ENCODE data around the gene RBPMS2.

The RBPMS2 gene

DNA sequence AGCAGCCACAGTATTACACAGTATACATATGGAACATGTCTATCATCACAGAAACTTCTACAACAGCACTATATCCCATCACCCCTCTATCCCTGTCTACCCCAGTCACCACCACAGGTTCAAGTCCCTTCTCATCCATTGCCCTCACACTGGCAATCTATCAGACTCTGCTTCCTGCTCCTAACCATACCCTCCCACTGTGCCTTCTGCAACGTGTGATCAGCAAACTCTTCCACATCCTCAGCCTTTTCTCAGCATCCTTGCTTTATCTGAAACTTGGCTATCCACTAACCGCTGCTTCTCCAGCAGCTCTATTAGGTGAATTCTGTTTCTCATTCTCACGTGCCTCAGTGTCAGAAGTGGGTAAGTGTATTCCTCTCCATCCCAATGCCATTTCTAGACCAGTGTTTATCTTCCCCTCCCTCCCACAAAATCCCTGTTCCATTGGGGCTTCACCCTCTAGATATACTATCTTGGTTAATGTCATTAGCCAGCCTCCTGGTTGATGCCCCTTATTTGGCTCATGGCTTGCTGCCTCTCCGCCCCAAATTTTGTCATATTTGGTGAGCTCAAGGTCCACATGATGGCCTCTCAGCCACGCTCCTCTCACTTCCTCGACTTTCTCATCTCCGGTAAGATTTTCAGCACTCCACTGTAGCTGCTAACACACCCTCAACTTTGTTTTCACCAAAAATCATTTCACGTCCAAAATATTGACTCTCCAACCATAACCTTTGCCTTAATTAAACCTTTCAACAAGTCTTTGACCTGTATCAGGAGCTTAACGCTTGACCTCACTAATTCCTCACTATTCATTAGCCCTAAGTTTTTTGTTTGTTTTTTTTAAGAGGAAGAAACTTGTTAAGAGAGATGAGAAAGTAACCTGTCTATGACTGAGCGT is 69.1 kb downstream of the RBPMS2 start:
- H3K36me3 Mint-ChIP-seq: no peaks in the 10 kb centered on the region
- DNase-seq (ENCODE audit: low spot score in 2 of 2) (no peak), ATAC-seq (ENCODE audit: low read depth) (no peak)
- H3K27me3 Mint-ChIP-seq: no peaks in the 10 kb centered on the region
- peaks cover 19% of the 10 kb centered on the region for H3K4me1 Mint-ChIP-seq
- H3K4me3 Mint-ChIP-seq: no peak overlapping the region
- no peaks in the 10 kb centered on the region for H3K9me3 Mint-ChIP-seq
- H3K27ac Mint-ChIP-seq: no peak overlapping the region

DNA sequence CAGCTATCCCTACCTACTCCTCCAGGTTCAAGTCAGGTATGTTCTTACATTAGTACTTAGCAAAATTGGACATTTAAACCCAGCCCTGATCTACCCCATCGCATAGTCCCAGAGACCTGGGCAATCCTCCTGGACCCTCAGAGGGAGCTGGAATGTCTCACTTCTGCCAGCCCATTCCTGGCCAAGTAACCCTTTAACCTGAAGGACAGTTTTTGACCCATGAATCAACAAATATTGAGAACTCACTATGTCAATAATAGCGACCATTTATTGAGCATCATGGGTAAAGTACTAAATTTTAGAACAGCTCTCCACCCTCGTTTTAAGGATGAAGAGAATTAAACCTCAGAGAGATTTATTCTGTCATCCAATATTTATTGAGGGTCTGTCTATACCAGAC is 70.4 kb downstream of the RBPMS2 start:
- Mint-ChIP-seq H3K27ac (no peak overlapping the region), H3K36me3 (peaks cover 6% of the 10 kb centered on the region), H3K4me3 (no peak overlapping the region), H3K9me3 (no peaks in the 10 kb centered on the region), H3K4me1 (peaks cover 28% of the 10 kb centered on the region), H3K27me3 (no peaks in the 10 kb centered on the region)
- DNase-seq (ENCODE audit: low spot score in 2 of 2): no peak
- no peak for ATAC-seq (ENCODE audit: low read depth)

DNA sequence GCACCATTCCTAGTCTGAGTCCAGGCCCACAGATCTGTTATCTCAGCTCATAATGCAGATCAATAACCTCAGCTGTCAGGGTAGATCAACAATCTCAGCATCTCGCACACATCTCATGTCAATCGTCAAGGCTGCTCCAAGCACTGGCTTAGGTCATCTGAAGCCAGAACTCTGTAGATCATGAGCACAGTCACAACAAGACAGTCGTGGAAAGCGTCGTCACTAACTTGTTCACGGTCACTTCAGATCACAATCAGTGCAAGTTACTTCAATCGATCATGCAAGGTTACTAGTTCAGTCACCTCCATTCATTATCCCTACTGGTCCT is 71.8 kb downstream of the RBPMS2 start:
- ATAC-seq (ENCODE audit: low read depth) (no peak), DNase-seq (ENCODE audit: low spot score in 2 of 2) (no peak)
- Mint-ChIP-seq H3K36me3 (peaks cover 6% of the 10 kb centered on the region), H3K4me3 (peak overlapping the region; percentile 93), H3K27me3 (no peaks in the 10 kb centered on the region), H3K4me1 (peaks cover 34% of the 10 kb centered on the region), H3K9me3 (no peaks in the 10 kb centered on the region), H3K27ac (peak overlapping the region; percentile 76)

DNA sequence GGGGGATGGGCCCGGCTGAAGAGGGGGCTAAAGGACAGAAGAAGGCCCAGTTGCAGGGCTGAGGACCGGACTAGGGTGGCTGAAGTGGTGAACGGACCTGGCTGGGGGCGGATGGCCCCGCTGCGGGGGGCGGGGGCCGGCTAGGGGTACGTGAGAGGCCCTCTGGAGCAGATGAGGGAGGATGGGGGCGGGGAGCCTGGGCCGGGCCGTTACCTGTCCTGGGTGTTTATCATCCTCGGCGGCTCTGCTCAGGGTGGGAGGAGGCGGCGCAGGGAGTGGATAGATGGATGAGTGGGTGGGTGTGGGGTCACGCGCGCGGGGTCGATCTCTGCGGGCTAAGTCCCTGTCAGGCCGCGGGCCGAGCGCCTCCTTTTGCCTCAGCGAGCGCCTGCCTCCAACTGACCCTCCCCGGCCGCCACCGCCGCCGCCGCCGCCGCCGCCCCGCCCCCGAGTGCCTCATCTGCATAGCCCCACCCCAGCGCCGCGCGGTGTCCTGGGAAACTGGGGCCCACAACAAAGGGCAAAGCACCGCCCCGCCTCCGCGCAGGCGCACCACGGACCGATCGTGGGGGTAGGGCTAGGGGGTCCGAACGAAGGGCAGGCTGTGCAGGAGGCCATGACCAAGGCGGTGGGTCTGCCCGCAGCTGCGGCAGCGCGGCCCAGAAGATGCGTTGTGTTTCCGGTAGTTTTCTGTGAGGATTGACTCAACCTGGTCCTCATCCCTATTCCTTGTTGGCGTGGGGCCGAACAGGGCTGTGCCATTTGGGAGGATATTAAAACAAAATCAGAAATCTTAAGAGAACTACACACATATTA is 72.4 kb downstream of the RBPMS2 start:
- peak; percentile 94 to 95 for DNase-seq (ENCODE audit: low spot score in 2 of 2)
- Mint-ChIP-seq H3K4me3 (peak overlapping the region; percentile 93), H3K27me3 (no peaks in the 10 kb centered on the region), H3K36me3 (peaks cover 6% of the 10 kb centered on the region), H3K9me3 (no peaks in the 10 kb centered on the region), H3K4me1 (peaks cover 40% of the 10 kb centered on the region), H3K27ac (peak overlapping the region; percentile 76)
- peak; percentile 96 for ATAC-seq (ENCODE audit: low read depth)

DNA sequence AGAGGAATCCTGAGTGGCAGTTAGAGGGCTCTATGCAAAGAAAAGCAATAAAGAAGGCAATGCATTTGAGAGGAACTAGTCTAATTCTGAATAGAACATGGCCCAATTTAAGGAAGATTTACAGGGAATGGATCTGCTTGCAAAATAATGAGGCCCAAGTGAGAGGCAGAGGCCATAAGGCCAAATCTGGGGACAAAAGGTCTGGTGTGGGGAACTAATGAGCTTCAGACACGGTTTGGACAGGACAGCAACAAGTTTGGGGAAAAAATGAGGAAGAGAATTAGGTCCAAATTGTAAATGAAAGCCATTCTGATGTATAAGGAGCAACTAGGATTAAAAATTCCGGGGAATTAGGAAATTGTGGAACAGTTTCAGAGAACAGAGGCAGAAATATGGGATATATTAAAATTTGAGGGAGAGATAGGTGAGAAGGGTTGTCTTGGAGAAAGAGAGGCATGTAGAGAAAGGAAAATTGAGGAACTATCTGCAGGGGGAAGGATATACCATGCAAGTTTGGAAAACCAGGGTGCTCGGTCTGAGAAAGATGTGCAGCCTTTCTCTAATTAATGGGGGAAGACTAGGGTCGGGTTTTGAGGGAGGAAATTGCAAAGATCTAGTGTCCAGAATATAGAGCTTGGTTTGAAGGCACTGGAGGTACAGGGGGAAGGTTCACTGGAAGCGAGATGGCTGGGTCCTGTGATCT is 73.8 kb downstream of the RBPMS2 start:
- Mint-ChIP-seq H3K27me3 (no peaks in the 10 kb centered on the region), H3K36me3 (peaks cover 6% of the 10 kb centered on the region), H3K9me3 (no peaks in the 10 kb centered on the region), H3K4me1 (peaks cover 45% of the 10 kb centered on the region), H3K4me3 (peak overlapping the region; percentile 93), H3K27ac (peak overlapping the region; percentile 76)
- DNase-seq (ENCODE audit: low spot score in 2 of 2) (no peak), ATAC-seq (ENCODE audit: low read depth) (no peak)

DNA sequence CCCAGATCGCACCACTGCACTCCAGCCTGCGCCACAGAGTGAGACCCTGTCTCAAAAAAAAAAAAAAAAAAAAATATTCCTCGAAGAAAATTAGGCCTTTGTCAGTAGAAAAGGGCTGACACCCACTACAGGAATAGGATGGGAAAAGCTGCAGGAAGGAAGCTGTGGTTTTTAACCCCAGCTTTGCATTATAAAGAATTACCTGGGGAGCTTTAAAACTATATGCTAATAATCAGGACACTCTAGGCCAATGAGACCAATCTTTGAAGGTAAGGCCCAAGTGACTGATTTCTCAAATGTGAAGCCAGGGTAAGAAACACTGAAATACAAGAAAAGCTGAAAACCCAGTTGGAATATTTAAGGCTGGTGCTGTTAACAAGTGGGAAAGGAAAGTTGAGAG is 74.3 kb downstream of the RBPMS2 start:
- Mint-ChIP-seq H3K36me3 (peaks cover 6% of the 10 kb centered on the region), H3K27ac (peak overlapping the region; percentile 76), H3K27me3 (no peaks in the 10 kb centered on the region), H3K9me3 (no peaks in the 10 kb centered on the region), H3K4me3 (peak overlapping the region; percentile 93), H3K4me1 (peaks cover 45% of the 10 kb centered on the region)
- DNase-seq (ENCODE audit: low spot score in 2 of 2): no peak
- ATAC-seq (ENCODE audit: low read depth): no peak

DNA sequence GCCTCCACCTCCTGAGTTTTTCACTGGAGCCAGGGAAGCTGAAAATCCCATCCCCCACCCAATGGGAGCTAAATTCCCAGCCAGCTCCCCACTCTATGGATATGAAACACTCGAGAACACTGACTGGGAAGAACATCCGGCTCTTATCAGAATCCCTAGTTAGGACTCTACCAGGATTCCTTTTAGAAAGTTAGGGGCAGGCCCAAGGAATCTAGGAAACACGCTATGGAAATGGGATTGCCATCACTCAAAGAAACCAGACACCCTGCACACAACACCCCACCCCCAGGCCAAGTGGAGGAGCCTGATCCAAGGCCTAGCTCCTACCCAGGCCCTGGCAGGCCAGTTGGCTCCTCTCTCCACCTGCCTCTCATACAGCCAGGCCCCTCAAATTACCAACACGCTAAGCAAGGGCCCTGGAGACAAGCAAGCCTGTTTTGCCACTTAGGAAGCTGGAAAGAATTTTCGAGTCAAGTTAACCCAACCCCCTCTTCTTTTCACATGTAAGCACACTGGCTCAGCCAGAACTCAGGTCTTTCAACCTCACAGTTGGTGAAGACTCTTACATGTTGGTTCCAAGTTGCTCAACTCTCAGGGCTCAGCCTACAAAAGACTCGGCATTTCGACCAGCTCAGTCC is 75.5 kb downstream of the RBPMS2 start:
- Mint-ChIP-seq H3K4me3 (no peak overlapping the region), H3K9me3 (no peaks in the 10 kb centered on the region), H3K4me1 (peaks cover 54% of the 10 kb centered on the region), H3K27ac (peak overlapping the region; percentile 79), H3K36me3 (peaks cover 8% of the 10 kb centered on the region), H3K27me3 (no peaks in the 10 kb centered on the region)
- no peak for DNase-seq (ENCODE audit: low spot score in 2 of 2)
- ATAC-seq (ENCODE audit: low read depth): no peak

DNA sequence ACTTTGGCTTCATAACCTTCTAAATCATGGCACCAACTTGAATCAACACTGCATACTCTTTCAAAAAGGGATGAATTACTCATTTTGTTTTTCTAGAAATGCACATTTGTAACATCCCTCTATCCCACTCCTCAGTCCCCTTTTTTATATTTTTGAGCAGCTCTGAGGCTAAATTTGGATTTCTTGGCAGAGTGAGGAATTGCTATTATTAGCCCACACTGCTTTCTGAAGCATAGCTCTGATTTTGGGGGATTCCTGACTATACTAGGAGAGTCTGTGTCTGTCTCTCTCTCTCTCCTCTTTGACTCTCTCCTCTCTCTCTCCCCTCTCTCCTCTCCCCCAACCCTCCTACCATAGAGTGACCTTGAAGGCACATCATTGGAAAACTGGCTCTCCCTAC is 76.6 kb downstream of the RBPMS2 start:
- ATAC-seq (ENCODE audit: low read depth) (no peak), DNase-seq (ENCODE audit: low spot score in 2 of 2) (no peak)
- no peaks in the 10 kb centered on the region for H3K9me3 Mint-ChIP-seq
- H3K4me1 Mint-ChIP-seq: peaks cover 58% of the 10 kb centered on the region
- no peaks in the 10 kb centered on the region for H3K27me3 Mint-ChIP-seq
- peak overlapping the region; percentile 79 for H3K27ac Mint-ChIP-seq
- H3K36me3 Mint-ChIP-seq: peaks cover 8% of the 10 kb centered on the region
- H3K4me3 Mint-ChIP-seq: no peak overlapping the region

DNA sequence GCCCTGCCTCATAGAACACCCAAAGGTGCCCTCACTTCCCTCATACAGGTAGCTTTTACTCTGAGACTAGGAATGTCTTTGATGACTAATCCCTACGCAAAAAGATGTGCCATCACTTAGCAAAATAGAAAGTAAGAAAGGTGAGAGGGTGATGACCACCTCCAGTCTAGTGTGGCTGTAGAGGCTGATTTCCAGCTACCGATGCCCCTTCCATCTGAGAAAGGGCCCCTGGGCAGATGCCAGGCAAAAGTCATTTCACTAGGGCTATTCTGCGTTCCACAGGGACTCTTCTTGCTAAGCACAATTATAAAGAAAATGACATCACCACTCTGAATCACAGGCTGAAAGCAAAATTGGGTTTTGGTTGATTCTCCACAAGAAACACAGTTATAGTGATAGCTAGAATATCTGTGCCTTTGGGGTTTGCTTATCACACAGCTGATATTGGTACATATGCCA is 77.4 kb downstream of the RBPMS2 start:
- ATAC-seq (ENCODE audit: low read depth) (no peak), DNase-seq (ENCODE audit: low spot score in 2 of 2) (no peak)
- Mint-ChIP-seq H3K27ac (peak overlapping the region; percentile 79), H3K36me3 (peaks cover 8% of the 10 kb centered on the region), H3K27me3 (no peaks in the 10 kb centered on the region), H3K4me3 (no peak overlapping the region), H3K9me3 (no peaks in the 10 kb centered on the region), H3K4me1 (peaks cover 53% of the 10 kb centered on the region)

DNA sequence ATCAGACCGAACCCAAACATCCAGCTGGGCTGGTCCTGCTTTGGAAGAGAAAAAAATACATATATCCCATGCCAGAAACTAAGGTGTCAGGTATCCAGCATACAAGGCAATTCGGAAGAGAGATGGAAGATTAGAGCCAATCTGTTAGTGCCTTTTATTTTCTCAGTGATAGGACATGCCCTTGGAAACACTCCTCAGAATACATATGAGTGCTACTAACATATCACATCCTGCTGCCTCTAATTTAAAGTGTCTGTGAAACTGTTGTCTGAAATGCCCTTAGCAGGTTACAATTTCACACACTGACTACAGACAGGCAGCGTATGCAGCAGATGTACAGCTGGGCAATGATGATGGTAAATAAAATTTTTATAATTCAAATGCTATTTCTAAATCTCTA is 78.9 kb downstream of the RBPMS2 start:
- no peak for ATAC-seq (ENCODE audit: low read depth)
- Mint-ChIP-seq H3K4me1 (peaks cover 44% of the 10 kb centered on the region), H3K9me3 (no peaks in the 10 kb centered on the region), H3K4me3 (no peak overlapping the region), H3K27ac (peak overlapping the region; percentile 92), H3K27me3 (no peaks in the 10 kb centered on the region), H3K36me3 (peaks cover 8% of the 10 kb centered on the region)
- DNase-seq (ENCODE audit: low spot score in 2 of 2): no peak

DNA sequence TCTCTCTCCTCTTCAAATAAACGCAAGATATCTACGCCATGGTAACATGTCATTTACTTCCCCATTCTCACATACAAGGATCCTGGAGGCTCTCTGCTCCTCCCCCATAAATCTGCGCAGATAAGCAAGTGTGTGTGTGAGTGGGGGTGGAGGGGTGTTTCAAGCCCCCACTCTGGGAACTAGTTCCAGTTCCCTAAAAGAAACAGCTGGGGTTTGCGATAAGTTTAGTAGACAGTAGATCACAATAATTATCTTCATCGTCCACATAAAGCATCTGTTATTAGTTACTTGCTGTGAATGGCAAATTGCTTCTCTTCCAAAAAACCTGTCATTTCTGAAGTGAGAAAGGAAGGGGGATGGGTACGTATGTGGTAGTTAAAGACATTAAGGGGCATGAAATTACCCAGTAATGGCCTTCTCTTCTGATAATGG is 79.8 kb downstream of the RBPMS2 start:
- Mint-ChIP-seq H3K27me3 (no peaks in the 10 kb centered on the region), H3K36me3 (peaks cover 10% of the 10 kb centered on the region), H3K27ac (peak overlapping the region; percentile 92), H3K9me3 (no peaks in the 10 kb centered on the region), H3K4me3 (peak overlapping the region; percentile 45), H3K4me1 (peaks cover 37% of the 10 kb centered on the region)
- ATAC-seq (ENCODE audit: low read depth) (peak; percentile 98), DNase-seq (ENCODE audit: low spot score in 2 of 2) (peak; percentile 57 to 70)

DNA sequence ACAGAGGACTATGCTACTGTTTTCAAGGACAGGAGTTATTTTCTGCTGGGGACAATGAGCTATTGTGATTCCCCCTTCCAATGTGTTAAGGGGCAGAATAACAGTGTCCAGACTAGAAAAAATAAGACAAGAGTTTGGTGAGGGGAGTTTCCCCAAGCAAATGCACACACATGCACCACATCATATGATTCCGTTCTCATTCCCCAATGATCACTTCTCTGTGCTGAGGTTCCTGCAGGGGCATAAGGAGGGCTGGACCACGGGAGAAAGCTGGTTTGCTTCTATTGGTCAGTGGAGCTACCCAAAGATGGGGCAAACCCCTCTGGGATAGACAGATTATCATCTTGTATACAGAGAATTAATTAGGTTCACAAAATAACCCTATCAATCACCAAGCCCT is 80.6 kb downstream of the RBPMS2 start:
- Mint-ChIP-seq H3K27me3 (no peaks in the 10 kb centered on the region), H3K36me3 (peaks cover 6% of the 10 kb centered on the region), H3K27ac (peak overlapping the region; percentile 92), H3K4me1 (peaks cover 32% of the 10 kb centered on the region), H3K4me3 (no peak overlapping the region), H3K9me3 (no peaks in the 10 kb centered on the region)
- no peak for ATAC-seq (ENCODE audit: low read depth)
- DNase-seq (ENCODE audit: low spot score in 2 of 2): no peak

DNA sequence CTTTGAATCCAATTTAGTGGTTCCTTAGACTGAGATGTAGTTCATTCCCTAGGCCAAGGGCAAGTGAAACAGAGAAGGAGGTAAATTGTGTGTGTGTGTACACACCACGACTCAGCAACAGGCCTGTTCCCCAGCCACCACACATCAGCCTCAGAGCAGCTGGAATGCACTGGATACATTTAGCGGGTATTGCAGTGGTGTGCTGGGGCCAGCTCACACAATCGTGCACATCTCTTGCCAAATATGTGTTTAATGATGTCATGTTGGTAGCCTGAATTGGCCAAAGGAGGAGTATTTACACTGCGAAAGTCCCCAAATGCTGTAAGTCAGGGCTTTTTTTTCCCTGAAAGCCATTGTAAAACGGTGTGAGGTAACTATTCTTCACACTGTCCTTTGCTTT is 82.3 kb downstream of the RBPMS2 start:
- DNase-seq (ENCODE audit: low spot score in 2 of 2) (no peak), ATAC-seq (ENCODE audit: low read depth) (no peak)
- peak overlapping the region; percentile 53 for H3K27ac Mint-ChIP-seq
- H3K9me3 Mint-ChIP-seq: no peaks in the 10 kb centered on the region
- H3K4me3 Mint-ChIP-seq: no peak overlapping the region
- no peaks in the 10 kb centered on the region for H3K27me3 Mint-ChIP-seq
- H3K36me3 Mint-ChIP-seq: peaks cover 11% of the 10 kb centered on the region
- peaks cover 21% of the 10 kb centered on the region for H3K4me1 Mint-ChIP-seq

Data from memory B cell (primary cell).